SK-N-SH (cell line): ENCODE results near the gene PABPC1L.

ENCODE experiments used
- CTCF ChIP-seq: fragments of 200-600 bp; sonication (generic); IDR thresholded peaks from 2 replicates; pipeline ENCODE4 v1.6.1; 2017; ENCODE audit warnings: antibody characterized with exemption, mild to moderate bottlenecking, moderate library complexity
- EZH2phosphoT487 ChIP-seq: fragments of 200-600 bp; sonication (generic); IDR thresholded peaks from 2 replicates; pipeline ENCODE4 v1.6.1; 2017; ENCODE audit warnings: low read depth, mixed run types, mild to moderate bottlenecking, antibody characterized with exemption, moderate library complexity, borderline replicate concordance
- MEF2A ChIP-seq: IDR thresholded peaks from 2 replicates; pipeline ENCODE4 v1.4.0; 2012; ENCODE audit warnings: low read depth, borderline replicate concordance
- NFIC ChIP-seq: IDR thresholded peaks from 2 replicates; pipeline ENCODE4 v1.4.0; 2012; ENCODE audit warnings: borderline replicate concordance
- POLR2AphosphoS5 ChIP-seq: IDR thresholded peaks from 2 replicates; pipeline ENCODE4 v1.6.1; 2012; ENCODE audit warnings: low read depth, low read length
- RFX5 ChIP-seq: IDR thresholded peaks from 2 replicates; pipeline ENCODE4 v1.6.1; 2012; ENCODE audit warnings: mild to moderate bottlenecking, improper control_type of control experiment, low read length
- SIN3A ChIP-seq: IDR thresholded peaks from 2 replicates; pipeline ENCODE4 v1.6.1; 2012; ENCODE audit warnings: low read depth, mild to moderate bottlenecking, low read length, moderate library complexity, borderline replicate concordance
- TAF1 ChIP-seq: IDR thresholded peaks from 2 replicates; pipeline ENCODE4 v1.6.1; 2012; ENCODE audit warnings: low read depth, mild to moderate bottlenecking, low read length, moderate library complexity, borderline replicate concordance
- USF2 ChIP-seq: fragments of 150-350 bp; IDR thresholded peaks from 2 replicates; pipeline ENCODE4 v1.6.1; 2017; ENCODE audit warnings: antibody characterized with exemption, low read length, low read depth, borderline replicate concordance

- no peak for TF ChIP-seq TAF1
- TF ChIP-seq USF2 = no peak
- TF ChIP-seq POLR2AphosphoS5 = no peak
- TF ChIP-seq SIN3A = no peak
- no peak for TF ChIP-seq CTCF
- TF ChIP-seq NFIC = no peak
- TF ChIP-seq MEF2A = no peak
- TF ChIP-seq EZH2phosphoT487 = no peak
- no peak for TF ChIP-seq RFX5
These were observed 45.4 kb downstream of the PABPC1L start for GRCh38 chr20:44955270-44955669.
